SU-DHL-6 (cell line): ENCODE results near the gene RAB38.

Experiments
- EZH2phosphoT487 ChIP-seq: fragments of 200-600 bp; sonication (generic), shearing (Covaris generic); conservative IDR thresholded peaks from 2 replicates; pipeline ENCODE4 v1.6.1; 2018; ENCODE audit warnings: mild to moderate bottlenecking, antibody characterized with exemption, low read length, moderate library complexity, mixed read lengths
- TF ChIP-seq, protein P1 (sequence below): fragments of 200-600 bp; sonication (generic); IDR thresholded peaks from one replicate; pipeline ENCODE4 v1.5.1; 2017; ENCODE audit warnings: antibody characterized with exemption, mild to moderate bottlenecking, low read length, moderate library complexity; ENCODE audit not compliant: insufficient read depth, poor library complexity, severe bottlenecking

GRCh38 chr11:88070437-88070836 lies 104.8 kb downstream of the RAB38 start:
- TF ChIP-seq, protein P1, sequence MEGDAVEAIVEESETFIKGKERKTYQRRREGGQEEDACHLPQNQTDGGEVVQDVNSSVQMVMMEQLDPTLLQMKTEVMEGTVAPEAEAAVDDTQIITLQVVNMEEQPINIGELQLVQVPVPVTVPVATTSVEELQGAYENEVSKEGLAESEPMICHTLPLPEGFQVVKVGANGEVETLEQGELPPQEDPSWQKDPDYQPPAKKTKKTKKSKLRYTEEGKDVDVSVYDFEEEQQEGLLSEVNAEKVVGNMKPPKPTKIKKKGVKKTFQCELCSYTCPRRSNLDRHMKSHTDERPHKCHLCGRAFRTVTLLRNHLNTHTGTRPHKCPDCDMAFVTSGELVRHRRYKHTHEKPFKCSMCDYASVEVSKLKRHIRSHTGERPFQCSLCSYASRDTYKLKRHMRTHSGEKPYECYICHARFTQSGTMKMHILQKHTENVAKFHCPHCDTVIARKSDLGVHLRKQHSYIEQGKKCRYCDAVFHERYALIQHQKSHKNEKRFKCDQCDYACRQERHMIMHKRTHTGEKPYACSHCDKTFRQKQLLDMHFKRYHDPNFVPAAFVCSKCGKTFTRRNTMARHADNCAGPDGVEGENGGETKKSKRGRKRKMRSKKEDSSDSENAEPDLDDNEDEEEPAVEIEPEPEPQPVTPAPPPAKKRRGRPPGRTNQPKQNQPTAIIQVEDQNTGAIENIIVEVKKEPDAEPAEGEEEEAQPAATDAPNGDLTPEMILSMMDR: no peak
- TF ChIP-seq EZH2phosphoT487: no peak
